ENCODE data around the gene EFHC1. TPM values are rescaled to one million over a fixed set of nuclear protein-coding genes. Genes with fewer than 3 reads are reported as not detected.
"Not testable (repeated sequence)": the region's sequence is repeated elsewhere in the genome, so short reads cannot be mapped to it uniquely, and the experiment has no call there.

Gene EFHC1
- total RNA-seq, 1 donor from 2014 or later = 54.9 TPM

GRCh38 chr6:52422156-52422555, 2.0 kb downstream of the EFHC1 start:
- Mint-ChIP-seq H3K36me3 (no peaks in the 10 kb centered on the region), H3K9me3 (no peaks in the 10 kb centered on the region), H3K4me1 (ENCODE audit: unreplicated experiment) (peaks cover 11% of the 10 kb centered on the region), H3K27ac (no peak overlapping the region), H3K27me3 (no peaks in the 10 kb centered on the region), H3K4me3 (no peak overlapping the region)
- TF ChIP-seq, protein P1, sequence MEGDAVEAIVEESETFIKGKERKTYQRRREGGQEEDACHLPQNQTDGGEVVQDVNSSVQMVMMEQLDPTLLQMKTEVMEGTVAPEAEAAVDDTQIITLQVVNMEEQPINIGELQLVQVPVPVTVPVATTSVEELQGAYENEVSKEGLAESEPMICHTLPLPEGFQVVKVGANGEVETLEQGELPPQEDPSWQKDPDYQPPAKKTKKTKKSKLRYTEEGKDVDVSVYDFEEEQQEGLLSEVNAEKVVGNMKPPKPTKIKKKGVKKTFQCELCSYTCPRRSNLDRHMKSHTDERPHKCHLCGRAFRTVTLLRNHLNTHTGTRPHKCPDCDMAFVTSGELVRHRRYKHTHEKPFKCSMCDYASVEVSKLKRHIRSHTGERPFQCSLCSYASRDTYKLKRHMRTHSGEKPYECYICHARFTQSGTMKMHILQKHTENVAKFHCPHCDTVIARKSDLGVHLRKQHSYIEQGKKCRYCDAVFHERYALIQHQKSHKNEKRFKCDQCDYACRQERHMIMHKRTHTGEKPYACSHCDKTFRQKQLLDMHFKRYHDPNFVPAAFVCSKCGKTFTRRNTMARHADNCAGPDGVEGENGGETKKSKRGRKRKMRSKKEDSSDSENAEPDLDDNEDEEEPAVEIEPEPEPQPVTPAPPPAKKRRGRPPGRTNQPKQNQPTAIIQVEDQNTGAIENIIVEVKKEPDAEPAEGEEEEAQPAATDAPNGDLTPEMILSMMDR (conservative IDR thresholded peaks at IDR 0.05) = no peak
- DNase-seq (ENCODE audit: extremely low spot score, unreplicated experiment) = no peak

GRCh38 chr6:52423448-52423847, 3.3 kb downstream of the EFHC1 start:
- DNase-seq (ENCODE audit: extremely low spot score, unreplicated experiment) = no peak
- peaks cover 6% of the 10 kb centered on the region for H3K4me1 Mint-ChIP-seq (ENCODE audit: unreplicated experiment)
- no peaks in the 10 kb centered on the region for H3K36me3 Mint-ChIP-seq
- no peak overlapping the region for H3K27ac Mint-ChIP-seq
- H3K4me3 Mint-ChIP-seq = no peak overlapping the region
- no peaks in the 10 kb centered on the region for H3K9me3 Mint-ChIP-seq
- no peaks in the 10 kb centered on the region for H3K27me3 Mint-ChIP-seq
- TF ChIP-seq, protein P1 (conservative IDR thresholded peaks at IDR 0.05) = no peak

DNA sequence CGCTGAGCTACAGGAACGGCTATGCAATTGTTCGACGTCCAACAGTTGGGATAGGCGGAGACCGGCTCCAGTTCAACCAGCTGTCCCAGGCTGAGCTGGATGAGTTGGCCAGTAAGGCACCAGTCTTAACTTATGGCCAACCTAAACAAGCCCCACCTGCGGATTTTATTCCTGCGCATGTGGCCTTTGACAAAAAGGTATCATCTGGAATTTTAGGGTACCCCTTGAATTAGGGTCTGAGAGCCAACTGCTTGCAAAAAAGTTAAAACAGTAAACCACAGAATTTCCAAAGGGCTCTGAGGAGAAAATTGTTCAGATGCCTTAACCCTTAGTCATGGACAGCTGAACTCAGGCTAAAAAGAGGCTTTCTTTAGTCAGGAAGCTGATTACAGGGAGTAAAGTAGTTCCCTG, 3.8 kb downstream of the EFHC1 start:
- Mint-ChIP-seq H3K36me3 (peaks cover 2% of the 10 kb centered on the region), H3K4me1 (ENCODE audit: unreplicated experiment) (peaks cover 6% of the 10 kb centered on the region), H3K27me3 (no peaks in the 10 kb centered on the region), H3K9me3 (no peaks in the 10 kb centered on the region), H3K27ac (no peak overlapping the region), H3K4me3 (no peak overlapping the region)
- DNase-seq (ENCODE audit: extremely low spot score, unreplicated experiment) = no peak
- TF ChIP-seq, protein P1 (conservative IDR thresholded peaks at IDR 0.05) = no peak

- Mint-ChIP-seq H3K4me1 (ENCODE audit: unreplicated experiment) (peaks cover under 1% of the 10 kb centered on the region), H3K27ac (no peak overlapping the region), H3K4me3 (no peak overlapping the region)
These were observed 4.4 kb downstream of the EFHC1 start for GRCh38 chr6:52424513-52424912.

DNA sequence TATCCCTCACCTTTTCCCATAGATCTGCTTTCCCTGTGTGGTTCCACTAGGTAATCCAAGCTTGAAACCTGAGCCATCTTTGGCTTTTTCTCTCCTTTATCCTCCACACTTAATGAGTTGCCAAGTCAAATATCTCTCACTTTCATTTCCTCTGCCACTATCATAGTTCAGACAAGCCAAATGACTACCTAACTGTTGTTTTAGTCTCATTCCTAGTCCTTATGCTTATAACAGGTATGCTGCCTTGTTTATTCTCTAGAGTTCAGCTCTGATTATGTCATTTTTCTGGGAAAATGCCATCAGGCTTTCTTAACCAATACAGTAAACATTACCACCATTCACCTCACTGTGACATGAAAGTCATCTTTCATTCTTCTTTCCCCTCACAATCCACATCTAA, 6.5 kb downstream of the EFHC1 start:
- H3K4me3 Mint-ChIP-seq = no peak overlapping the region
- peaks cover 24% of the 10 kb centered on the region for H3K36me3 Mint-ChIP-seq
- TF ChIP-seq, protein P1 (conservative IDR thresholded peaks at IDR 0.05) = no peak
- H3K27me3 Mint-ChIP-seq = no peaks in the 10 kb centered on the region
- DNase-seq (ENCODE audit: extremely low spot score, unreplicated experiment) = no peak
- H3K9me3 Mint-ChIP-seq = no peaks in the 10 kb centered on the region
- no peak overlapping the region for H3K27ac Mint-ChIP-seq
- H3K4me1 Mint-ChIP-seq (ENCODE audit: unreplicated experiment) = no peaks in the 10 kb centered on the region

More at GRCh38 chr6:52424513-52424912, 4.4 kb downstream of the EFHC1 start:
- Mint-ChIP-seq H3K9me3 (no peaks in the 10 kb centered on the region), H3K27me3 (no peaks in the 10 kb centered on the region), H3K36me3 (peaks cover 7% of the 10 kb centered on the region)
- TF ChIP-seq, protein P1 (conservative IDR thresholded peaks at IDR 0.05) = no peak
- no peak for DNase-seq (ENCODE audit: extremely low spot score, unreplicated experiment)

DNA sequence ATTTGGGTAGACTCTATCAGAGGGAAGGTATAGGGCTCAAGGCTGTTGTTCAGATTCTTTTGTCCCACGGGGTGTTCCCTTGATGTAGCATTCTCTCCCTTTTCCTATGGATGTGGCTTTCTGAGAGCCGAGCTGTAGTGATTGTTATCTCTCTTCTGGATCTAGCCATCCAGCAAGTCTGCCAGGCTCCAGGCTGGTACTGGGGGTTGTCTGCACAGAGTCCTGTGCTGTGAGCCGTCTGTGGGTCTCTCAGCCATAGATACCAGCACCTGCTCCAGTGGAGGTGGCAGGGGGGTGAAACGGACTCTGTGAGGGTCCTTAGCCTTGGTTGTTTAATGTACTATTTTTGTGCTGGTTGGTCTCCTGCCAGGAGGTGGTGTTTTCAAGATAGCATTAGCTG, 13.2 kb downstream of the EFHC1 start:
- DNase-seq (ENCODE audit: extremely low spot score, unreplicated experiment); H3K27ac Mint-ChIP-seq; H3K27me3 Mint-ChIP-seq; H3K9me3 Mint-ChIP-seq; H3K4me1 Mint-ChIP-seq (ENCODE audit: unreplicated experiment); H3K4me3 Mint-ChIP-seq: not testable (repeated sequence)
- peaks cover 35% of the 10 kb centered on the region for H3K36me3 Mint-ChIP-seq
